Middle frontal gyrus (tissue), 1 donor: ENCODE data around the gene RFPL4A.
"Not testable (repeated sequence)": the region's sequence is repeated elsewhere in the genome, so short reads cannot be mapped to it uniquely, and the experiment has no call there.

Experiments
- DNase-seq: peaks from one replicate; pipeline ENCODE4 v3.0.0-alpha.2; 2015; ENCODE audit warnings: low spot score; ENCODE audit errors: extremely low spot score

Gene RFPL4A

DNA sequence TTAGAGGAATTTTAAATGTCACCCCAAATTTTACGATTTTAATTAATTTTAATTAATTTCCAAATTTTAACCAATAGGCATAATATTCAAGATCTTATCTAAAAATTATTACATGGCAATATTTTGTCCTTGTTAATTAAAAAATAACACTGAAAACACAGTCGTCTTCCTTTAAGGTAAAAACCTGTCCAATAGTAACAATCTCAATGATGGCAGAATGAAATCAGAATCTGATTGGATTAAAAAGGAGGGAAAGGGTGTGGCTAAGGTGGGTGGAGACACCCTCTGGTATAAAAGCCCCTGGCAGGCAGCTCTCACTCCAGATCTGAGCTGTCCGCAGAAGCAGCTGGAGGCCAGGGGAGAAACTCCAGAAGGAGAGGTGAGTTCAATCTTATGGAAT, at the start of gene RFPL4A:
RFPL4A (plus strand) TSS at position 301 of the 400 bp plus-strand sequence. CDS start 2,704 bp downstream, outside the sequence.
- DNase-seq, result not testable (repeated sequence)

GRCh38 chr19:55711719-55712118, 47.2 kb upstream of the RFPL4A start:
- no peak for DNase-seq

GRCh38 chr19:55712804-55713631, 45.9 kb upstream of the RFPL4A start:
- DNase-seq, result no peak

DNA sequence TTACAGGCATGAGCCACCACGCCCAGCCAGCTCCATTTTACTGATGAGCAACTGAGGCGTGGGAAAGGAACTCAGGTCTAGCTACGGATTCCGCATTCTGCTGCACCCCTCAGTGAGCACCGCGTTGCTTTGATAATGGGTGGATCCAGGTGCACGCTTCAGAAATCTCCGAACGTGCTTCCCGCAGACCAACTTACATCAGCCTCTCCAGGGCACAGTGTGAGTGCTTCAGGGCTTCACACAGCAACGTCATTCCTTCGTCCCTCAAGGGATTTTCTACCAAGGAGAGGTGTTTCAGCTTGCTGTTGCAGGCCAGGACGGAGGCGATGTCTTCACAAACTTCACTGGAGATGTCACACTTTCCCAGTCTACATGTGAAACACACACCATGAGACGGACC, 42.4 kb upstream of the RFPL4A start:
- DNase-seq, result no peak

DNA sequence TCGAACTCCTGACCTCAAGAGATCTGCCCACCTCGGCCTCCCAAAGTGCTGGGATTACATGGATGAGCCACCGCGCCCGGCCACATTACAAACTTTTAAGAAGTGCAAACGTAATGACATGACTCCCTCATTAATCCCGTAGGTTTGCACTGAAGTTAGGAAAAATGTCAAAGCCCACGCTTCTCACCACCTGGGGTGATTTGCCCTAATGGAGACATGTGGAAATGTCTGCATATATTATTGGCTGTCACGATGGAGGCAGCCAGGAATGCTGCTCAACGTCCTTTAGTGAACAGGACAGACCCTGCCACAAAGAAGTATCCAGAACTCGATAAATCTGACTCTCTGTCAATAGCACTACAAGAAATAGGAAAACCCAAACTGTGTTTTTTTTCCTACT, 41.6 kb upstream of the RFPL4A start:
- DNase-seq, result no peak

DNA sequence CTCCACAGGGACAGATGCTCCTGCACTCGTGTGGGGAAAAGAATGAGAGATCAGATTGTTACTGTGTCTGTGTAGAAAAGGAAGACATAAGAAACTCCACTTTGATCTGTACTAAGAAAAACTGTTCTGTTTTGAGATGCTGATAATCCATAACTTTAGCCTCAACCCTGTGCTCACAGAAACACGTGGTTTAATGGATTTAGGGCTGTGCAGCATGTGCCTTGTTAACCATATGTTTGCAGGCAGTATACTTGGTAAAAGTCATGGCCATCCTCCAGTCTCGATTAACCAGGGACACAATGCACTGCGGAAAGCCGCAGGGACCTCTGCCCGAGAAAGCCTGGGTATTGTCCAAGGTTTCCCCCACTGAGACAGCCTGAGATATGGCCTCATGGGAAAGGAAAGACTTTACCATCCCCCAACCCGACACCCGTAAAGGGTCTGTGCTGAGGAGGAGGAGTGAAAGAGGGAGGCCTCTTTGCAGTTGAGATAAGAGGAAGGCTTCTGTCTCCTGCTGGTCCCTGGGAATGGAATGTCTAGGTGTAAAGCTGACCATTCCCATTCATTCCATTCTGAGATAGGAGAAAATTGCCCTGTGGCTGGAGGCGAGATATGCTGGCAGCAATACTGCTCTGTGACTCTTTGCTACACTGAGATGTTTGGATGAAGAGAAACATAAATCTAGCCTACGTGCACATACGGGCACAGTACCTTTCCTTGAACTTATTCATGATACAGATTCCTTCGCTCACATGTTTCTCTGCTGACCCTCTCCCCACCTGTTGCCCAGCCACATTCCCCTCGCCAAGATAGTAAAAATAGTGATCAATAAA, 40.8 kb upstream of the RFPL4A start:
- not testable (repeated sequence) for DNase-seq

DNA sequence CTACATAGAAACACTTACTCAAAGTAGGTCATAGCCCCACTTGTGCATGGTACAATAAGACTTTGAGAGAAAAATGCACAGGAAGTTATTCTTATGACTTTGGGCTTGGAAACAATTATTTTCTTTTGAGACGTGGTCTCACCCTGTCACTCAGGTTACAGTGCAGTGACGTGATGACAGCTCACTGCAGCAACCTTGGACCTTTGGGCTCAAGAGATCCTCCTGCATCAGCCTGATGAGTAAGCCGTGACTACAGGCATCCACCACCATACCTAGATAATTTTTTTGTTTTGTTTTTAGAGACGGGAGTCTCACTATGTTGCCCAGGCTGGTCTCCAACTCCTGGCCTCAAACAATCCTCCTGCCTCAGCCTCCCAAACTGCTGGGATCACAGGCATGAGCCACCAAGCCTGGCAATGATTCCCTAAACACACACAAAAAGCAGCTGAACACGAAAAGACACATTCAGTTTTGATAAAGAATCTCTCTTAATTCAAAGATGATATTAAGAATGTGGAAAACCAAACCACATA, 38.6 kb upstream of the RFPL4A start:
- DNase-seq, result no peak

DNA sequence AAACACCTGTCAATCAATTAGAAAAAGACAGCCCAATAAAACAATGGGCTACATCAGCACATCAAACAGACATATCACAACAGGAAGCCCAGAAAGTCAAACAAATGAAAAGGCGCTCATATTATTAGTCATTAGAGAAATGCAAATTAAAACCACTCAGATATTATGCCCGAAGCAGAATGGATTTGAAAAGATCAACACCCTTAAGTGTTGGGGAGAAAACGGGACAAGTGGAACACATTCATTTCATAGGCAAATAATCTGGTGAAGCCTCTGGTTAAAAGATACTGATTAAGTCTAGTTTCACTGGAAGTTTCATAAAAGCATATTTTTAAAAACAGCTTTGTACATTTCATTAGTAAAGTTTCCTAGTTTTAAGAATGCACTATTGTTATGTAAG, 38.1 kb upstream of the RFPL4A start:
- DNase-seq, result no peak

DNA sequence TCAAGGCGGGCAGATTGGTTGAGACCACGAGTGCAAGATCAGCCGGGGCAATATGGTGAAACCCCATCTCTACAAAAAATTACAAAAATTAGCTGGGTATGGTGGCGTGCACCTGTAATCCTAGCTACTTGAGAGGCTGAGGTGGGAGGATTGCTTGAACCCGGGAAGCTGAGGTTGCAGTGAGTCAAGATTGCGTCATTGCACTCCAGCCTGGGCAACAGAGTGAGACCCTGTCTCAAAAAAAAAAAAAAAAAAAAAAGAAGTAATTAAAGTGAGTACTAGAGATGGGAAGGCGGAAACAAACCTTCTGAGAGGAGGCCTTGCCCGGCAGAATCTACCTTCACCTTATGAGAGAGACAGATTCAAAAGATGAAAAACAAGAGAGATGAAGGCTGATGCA, 35.4 kb upstream of the RFPL4A start:
- no peak for DNase-seq

GRCh38 chr19:55730378-55730777, 28.5 kb upstream of the RFPL4A start:
- DNase-seq, result not testable (repeated sequence)

DNA sequence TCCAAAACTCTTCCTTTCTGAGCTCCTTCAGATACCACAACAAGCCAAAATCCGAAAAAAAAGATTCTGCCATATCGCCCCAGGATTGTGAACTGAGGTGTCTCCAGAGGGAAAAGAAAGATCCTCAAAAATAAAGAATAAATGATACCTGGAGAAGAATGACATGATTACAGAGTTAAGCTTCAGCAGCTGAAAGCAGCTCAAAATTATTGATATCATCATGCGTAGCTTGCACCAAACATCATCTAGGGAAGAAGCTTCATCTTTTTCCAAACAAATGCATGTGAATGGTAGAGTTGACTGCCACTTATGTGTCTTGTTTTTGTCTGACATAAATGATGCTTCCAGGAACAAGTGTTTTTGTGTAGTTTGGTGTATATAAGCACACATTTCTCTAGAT, 20.6 kb upstream of the RFPL4A start, which contains the start of gene NLRP9:
NLRP9 (minus strand) TSS at position 101 of the 400 bp plus-strand sequence; CDS start at position 73, 28 bp downstream.
- DNase-seq, result no peak

- DNase-seq, result no peak
Measured at GRCh38 chr19:55750715-55751114, 8.2 kb upstream of the RFPL4A start.

- no peak for DNase-seq
Measured at GRCh38 chr19:55753401-55753800, 5.5 kb upstream of the RFPL4A start.

DNA sequence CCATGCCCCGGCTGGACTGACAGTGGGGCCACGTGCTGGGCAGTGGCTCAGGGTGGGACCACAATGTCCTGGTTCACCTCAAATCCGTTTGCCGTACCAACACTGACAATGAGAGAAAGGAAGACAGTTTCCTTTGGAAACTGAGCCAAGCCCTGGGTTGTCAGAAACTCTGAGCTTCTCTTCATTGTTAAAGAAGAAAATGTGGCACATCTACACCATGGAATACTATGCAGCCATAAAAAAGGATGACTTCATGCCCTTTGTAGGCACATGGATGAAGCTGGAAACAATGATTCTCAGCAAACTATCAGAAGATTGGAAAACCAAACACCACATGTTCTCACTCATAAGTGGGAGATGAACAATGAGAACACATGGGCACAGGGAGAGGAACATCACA, 2.1 kb upstream of the RFPL4A start:
- not testable (repeated sequence) for DNase-seq

GRCh38 chr19:55766466-55766865, 7.6 kb downstream of the RFPL4A start:
- no peak for DNase-seq

DNA sequence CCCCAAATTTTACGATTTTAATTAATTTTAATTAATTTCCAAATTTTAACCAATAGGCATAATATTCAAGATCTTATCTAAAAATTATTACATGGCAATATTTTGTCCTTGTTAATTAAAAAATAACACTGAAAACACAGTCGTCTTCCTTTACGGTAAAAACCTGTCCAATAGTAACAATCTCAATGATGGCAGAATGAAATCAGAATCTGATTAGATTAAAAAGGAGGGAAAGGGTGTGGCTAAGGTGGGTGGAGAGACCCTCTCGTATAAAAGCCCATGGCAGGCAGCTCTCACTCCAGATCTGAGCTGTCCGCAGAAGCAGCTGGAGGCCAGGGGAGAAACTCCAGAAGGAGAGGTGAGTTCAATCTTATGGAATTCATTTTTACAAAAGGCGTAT, 9.9 kb downstream of the RFPL4A start, which contains the start of gene RFPL4AL1:
RFPL4AL1 (plus strand) TSS at position 301 of the 400 bp plus-strand sequence. CDS start 2,687 bp downstream, outside the sequence.
- DNase-seq, result not testable (repeated sequence)

GRCh38 chr19:55769632-55770031, 10.7 kb downstream of the RFPL4A start:
- DNase-seq, result not testable (repeated sequence)

DNA sequence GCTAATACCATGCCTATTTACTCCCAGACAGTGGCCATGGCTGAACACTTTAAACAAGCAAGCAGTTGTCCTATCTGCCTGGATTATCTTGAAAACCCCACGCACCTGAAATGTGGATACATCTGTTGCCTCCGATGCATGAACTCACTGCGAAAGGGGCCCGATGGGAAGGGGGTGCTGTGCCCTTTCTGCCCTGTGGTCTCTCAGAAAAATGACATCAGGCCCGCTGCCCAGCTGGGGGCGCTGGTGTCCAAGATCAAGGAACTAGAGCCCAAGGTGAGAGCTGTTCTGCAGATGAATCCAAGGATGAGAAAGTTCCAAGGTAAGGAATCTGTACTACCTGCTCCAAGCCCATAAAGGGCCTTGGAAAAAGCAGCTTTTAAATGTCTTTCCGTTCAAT, 18.6 kb downstream of the RFPL4A start:
- DNase-seq, result no peak

DNA sequence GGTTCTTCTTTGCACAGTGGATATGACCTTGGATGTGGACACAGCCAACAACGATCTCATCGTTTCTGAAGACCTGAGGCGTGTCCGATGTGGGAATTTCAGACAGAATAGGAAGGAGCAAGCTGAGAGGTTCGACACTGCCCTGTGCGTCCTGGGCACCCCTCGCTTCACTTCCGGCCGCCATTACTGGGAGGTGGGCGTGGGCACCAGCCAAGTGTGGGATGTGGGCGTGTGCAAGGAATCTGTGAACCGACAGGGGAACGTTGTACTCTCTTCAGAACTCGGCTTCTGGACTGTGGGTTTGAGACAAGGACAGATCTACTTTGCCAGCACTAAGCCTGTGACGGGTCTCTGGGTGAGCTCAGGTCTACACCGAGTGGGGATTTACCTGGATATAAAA, 19.4 kb downstream of the RFPL4A start:
- no peak for DNase-seq

GRCh38 chr19:55781112-55781511, 22.2 kb downstream of the RFPL4A start:
- no peak for DNase-seq

DNA sequence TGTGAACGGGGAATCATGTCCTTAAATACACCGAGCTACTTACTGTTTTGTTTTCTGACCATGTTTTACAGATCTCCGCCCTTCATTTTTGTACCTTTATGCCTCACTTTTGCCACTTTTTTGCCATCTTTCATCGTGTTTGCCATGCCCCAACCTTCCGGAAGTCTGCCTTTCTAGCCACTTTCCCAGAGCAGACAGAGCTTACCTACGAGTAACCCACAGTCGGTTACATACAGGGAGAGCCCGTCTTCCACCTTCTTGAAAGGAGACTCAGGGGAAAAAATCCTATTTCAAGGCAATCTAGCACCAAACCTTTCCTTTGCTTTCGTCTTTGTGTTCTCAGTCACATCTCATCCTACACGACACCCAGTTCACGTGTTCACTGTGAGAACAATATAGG, 36.1 kb downstream of the RFPL4A start:
- no peak for DNase-seq

DNA sequence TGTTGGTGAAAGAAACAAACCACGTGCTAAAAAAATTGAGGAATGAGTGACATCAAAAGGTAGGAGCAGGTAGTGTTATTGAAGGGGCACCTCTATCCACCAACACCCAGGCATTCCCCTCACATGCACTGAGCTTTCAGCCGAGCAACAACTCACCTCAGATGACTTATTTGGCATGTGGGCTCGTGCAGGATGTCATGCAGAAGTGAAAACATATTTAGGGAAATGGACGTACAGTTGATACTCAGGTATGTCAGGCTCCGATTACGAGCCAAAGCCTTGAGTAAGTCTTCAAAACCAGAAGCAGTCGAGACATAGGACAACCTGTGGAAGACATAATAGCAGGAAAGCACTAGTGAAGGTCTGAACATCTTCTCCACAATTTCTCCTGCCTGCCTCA, 42.5 kb downstream of the RFPL4A start:
- no peak for DNase-seq
